HG03439 (cell line): ENCODE measurements around the gene IL16.
A peak's percentile ranks its signal among the peaks of the same experiment; 100 is the strongest.
"Not testable (repeated sequence)": the region's sequence is repeated elsewhere in the genome, so short reads cannot be mapped to it uniquely, and the experiment has no call there.

Experiments
- ATAC-seq: cut with Tn5 transposase; IDR thresholded peaks from one replicate; pipeline ENCODE4 v1.9.1; 2021; ENCODE audit warnings: mild to moderate bottlenecking, moderate library complexity; ENCODE audit not compliant: unreplicated experiment

The IL16 gene

GRCh38 chr15:81309647-81310450 is 113.2 kb downstream of the IL16 start:
- no peak for ATAC-seq

GRCh38 chr15:81310480-81310879 is 113.8 kb downstream of the IL16 start:
- no peak for ATAC-seq

DNA sequence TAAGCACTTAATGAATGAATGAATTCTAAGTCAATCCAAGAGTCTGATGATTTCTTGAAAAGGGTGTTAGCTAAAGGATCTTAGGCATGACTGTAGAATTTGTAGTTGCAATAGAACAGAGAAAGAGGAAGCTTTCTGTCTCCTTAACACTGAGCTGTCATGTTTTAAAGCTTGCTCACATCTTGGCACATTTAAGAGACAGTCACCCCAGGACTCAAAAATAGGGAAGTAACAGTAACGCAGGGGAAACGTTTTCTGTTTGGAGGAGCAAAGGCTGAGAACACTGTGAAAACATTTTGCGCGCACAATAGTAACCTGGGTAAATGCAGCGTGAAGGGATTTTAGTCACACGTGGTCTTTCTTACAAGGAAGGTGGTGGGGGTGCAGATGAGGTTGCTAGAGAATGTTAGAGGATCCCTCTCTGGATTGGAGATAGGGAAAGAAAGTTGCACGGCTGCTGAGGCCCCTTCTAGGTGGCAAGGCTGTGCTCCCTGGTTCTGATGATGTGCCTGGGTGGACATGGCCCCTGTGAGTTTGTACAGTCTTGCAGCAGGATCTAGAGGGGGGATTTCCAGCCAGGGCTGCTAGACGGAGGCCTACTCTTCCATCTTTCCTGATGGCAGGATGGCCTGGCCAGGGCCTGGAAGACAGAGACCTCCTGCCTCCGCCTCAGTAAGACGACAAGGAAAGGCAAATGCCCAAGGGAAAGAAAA is 115.2 kb downstream of the IL16 start:
- no peak for ATAC-seq

DNA sequence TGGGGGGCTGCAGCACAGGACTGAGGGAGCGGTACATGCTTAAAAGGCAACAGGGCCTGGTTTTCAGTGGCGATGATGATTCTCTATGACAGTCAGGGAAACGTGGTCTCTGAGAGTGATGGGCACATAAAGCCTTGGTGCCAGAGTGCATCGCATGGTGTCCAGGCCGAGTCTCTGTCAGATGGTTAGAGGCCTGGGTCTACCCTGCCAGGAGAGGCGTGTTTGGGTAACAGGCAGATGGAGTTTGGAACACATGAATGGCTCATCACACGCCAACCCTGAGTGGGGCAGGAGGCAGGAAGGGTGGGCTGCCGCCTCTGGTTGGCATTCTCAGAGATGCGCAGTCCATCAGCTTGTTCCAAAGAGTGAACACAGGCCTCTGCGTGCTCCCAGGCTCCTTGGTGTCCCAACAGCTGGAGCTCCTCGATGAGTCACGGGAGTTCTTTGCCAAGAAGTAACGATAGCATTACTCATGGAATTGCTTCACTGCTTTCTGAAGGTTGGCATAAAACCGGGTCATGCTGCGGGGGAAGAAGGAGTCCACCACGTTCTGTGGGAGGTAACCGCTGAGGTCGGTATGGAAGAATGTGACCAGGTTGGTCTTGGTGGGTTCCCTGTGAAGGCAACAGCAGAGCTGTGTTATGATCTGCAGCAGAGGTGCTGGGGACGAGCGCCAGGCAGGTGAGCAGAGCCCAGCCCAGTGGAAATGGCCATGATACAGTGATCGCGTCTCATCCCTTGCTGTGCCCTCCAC is 116.3 kb downstream of the IL16 start:
- ATAC-seq: no peak

DNA sequence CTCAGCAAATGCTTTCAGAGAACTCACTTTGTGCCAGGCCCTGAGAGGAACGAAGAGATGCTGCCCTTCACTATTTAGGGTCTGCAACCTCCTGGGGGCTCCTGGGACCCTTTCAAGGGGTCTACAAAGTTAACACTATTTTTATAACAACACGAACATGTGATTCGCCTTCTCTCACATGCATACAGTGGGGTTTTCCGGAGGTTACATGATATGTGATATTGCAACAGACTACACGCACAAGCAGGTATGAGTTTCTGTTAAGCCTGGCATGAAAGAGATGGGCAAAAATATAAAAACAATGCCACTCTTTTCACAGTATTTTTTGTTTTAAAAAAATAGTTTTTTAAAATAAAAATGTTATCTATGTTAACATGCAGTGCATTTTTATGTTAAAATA is 117.0 kb downstream of the IL16 start:
- ATAC-seq: no peak

- no peak for ATAC-seq
These were observed 117.7 kb downstream of the IL16 start for GRCh38 chr15:81314378-81314777.

- ATAC-seq: no peak
These were observed 118.9 kb downstream of the IL16 start for GRCh38 chr15:81315452-81316175.

DNA sequence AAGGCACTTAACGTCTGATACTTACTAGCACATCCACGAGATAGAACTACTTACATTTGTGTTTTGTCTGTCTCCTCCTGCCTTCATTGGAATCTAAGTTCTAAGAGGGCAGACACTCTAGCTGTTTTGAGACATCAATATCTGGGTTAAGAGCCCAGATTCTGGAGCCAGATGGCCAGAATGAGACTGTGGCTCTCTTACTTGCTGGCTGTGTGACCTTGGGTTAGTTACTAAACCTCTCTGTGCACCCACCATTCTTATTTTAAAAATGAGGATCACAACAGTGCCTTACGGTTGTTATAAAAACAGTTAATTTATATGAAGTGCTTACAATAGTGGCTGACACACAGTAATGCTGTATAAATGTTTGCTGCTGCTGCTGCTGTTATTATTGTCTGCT is 119.6 kb downstream of the IL16 start:
- ATAC-seq: no peak

DNA sequence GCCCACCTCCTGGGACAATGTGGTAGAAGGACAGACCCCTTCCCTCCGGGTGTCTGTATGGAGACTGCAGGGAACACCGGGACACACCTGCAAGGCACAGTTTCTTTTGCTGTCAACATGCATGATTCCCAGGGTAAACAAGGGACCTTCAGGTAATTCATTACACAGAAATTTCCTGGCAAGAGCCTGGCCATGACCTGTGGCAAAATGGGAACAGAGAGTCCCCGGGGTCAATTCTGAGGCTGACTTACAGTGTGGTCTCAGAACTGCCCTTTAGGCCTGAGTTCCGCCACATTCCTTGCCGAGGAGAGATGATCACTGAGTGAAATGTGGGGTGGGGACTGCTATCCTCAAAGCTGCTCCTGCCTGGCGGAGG is 121.0 kb downstream of the IL16 start:
- ATAC-seq: no peak

DNA sequence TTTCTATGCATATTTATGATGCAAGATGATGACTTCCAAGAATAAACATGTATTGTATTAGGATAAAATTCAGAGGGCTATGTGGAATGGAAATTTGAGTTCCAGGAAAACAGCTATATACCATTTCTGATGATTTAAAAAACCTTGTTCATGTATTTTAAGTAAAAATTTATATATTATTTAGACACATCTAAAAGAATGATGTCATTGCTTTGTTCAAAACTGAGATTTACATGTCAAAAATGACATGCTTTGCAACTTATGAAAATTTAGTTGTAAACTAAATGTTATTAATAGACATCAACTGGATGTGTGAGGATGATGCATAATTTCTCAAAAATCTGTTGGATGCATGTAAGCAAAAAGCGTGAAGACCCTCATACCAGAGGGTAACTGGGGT is 125.0 kb downstream of the IL16 start:
- no peak for ATAC-seq

GRCh38 chr15:81322676-81323253 is 126.1 kb downstream of the IL16 start:
- ATAC-seq: no peak

- ATAC-seq: peak; percentile 14
These were observed 126.9 kb downstream of the IL16 start for GRCh38 chr15:81323559-81323943.

GRCh38 chr15:81323944-81324881 is 127.5 kb downstream of the IL16 start, which contains the start of gene STARD5:
STARD5 (minus strand) TSS chr15:81324141; CDS start chr15:81324099, 42 bp downstream.
- ATAC-seq: peak; percentile 98

- no peak for ATAC-seq
These were observed 130.0 kb downstream of the IL16 start for GRCh38 chr15:81326466-81327212.

DNA sequence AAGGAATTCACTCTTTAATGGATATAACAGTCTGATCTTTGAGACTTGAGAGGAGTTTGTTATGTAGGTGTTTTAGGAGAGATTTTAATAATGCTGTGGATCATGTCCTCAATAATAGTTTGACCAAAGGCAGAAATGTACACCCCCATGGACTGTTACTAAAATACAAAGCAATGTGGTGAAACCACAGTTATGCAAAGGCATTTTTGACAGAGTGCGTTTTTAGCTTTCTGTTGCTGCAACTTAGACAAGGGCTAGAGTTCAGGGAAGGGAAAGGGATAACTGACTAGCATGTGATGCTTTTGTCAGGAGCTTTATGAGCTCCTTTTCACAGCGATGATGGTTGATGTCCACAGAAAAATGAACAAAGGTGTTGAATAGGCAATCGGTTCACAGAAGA is 130.8 kb downstream of the IL16 start:
- ATAC-seq: no peak

- no peak for ATAC-seq
These were observed 132.8 kb downstream of the IL16 start for GRCh38 chr15:81329446-81329845.

GRCh38 chr15:81330366-81331090 is 133.8 kb downstream of the IL16 start:
- ATAC-seq: no peak

GRCh38 chr15:81331141-81331540 is 134.5 kb downstream of the IL16 start:
- not testable (repeated sequence) for ATAC-seq
